SK-N-SH treated with all-trans-retinoic acid at 6 μM for 48 hours (cell line): ENCODE data around the gene FBL.

Experiments
- ATAC-seq: fragments of 200-7000 bp; cut with Tn5 transposase; 3 replicates; pipeline ENCODE4 v1.9.1; 2020; ENCODE audit warnings: mild to moderate bottlenecking, moderate library complexity
- ARNTL ChIP-seq: fragments of 450-650 bp; formaldehyde crosslinking; IDR thresholded peaks from 2 replicates; pipeline ENCODE4 v1.5.0; 2020; ENCODE audit warnings: low read depth, mild to moderate bottlenecking, moderate library complexity, borderline replicate concordance
- BACH2 ChIP-seq: fragments of 250-450 bp; sonication (Bioruptor Pico); IDR thresholded peaks from 2 replicates; pipeline ENCODE4 v1.9.0; 2021; ENCODE audit warnings: mild to moderate bottlenecking, borderline replicate concordance
- CREB5 ChIP-seq: fragments of 250-450 bp; sonication (Bioruptor Pico); IDR thresholded peaks from 2 replicates; pipeline ENCODE4 v1.5.1; 2020; ENCODE audit warnings: low read depth, mild to moderate bottlenecking, moderate library complexity
- CSDC2 ChIP-seq: fragments of 250-450 bp; sonication (Bioruptor Pico); IDR thresholded peaks from 2 replicates; pipeline ENCODE4 v1.5.0; 2020; ENCODE audit warnings: mild to moderate bottlenecking, moderate library complexity
- CSRNP3 ChIP-seq: fragments of 250-450 bp; sonication (Bioruptor Pico); IDR thresholded peaks from 2 replicates; pipeline ENCODE4 v1.5.1; 2021; ENCODE audit warnings: mild to moderate bottlenecking, moderate library complexity
- ESRRG ChIP-seq: fragments of 250-450 bp; sonication (Bioruptor Pico); IDR thresholded peaks from 2 replicates; pipeline ENCODE4 v1.6.1; 2021; ENCODE audit warnings: mild to moderate bottlenecking
- GLIS3 ChIP-seq: fragments of 250-450 bp; sonication (Bioruptor Pico); IDR thresholded peaks from 2 replicates; pipeline ENCODE4 v1.5.0; 2020; ENCODE audit warnings: mild to moderate bottlenecking, moderate library complexity
- ISL1 ChIP-seq: fragments of 250-450 bp; sonication (Bioruptor Pico); IDR thresholded peaks from 2 replicates; pipeline ENCODE4 v2.1.2; 2022; ENCODE audit warnings: mild to moderate bottlenecking, moderate library complexity
- PATZ1 ChIP-seq: fragments of 250-450 bp; sonication (Bioruptor Pico); IDR thresholded peaks from 2 replicates; pipeline ENCODE4 v1.8.0; 2020; ENCODE audit warnings: mild to moderate bottlenecking, moderate library complexity, borderline replicate concordance
- POU6F1 ChIP-seq: fragments of 250-450 bp; sonication (Bioruptor Pico); IDR thresholded peaks from 2 replicates; pipeline ENCODE4 v1.8.0; 2021; ENCODE audit warnings: low read depth, mild to moderate bottlenecking, moderate library complexity, borderline replicate concordance
- PPARA ChIP-seq: fragments of 250-450 bp; sonication (Bioruptor Pico); IDR thresholded peaks from 2 replicates; pipeline ENCODE4 v1.5.0; 2020; ENCODE audit warnings: mild to moderate bottlenecking, borderline replicate concordance
- RARB ChIP-seq: fragments of 250-450 bp; sonication (Bioruptor Pico); IDR thresholded peaks from 2 replicates; pipeline ENCODE4 v1.8.0; 2021; ENCODE audit warnings: mild to moderate bottlenecking, moderate library complexity
- SNAI2 ChIP-seq: fragments of 250-450 bp; sonication (Bioruptor Pico); IDR thresholded peaks from 2 replicates; pipeline ENCODE4 v1.5.0; 2020; ENCODE audit warnings: mild to moderate bottlenecking, moderate library complexity
- TCF4 ChIP-seq: fragments of 250-450 bp; sonication (Bioruptor Pico); IDR thresholded peaks from 2 replicates; pipeline ENCODE4 v1.8.0; 2021; ENCODE audit warnings: mild to moderate bottlenecking, moderate library complexity, borderline replicate concordance
- TSHZ2 ChIP-seq: fragments of 250-450 bp; sonication (Bioruptor Pico); IDR thresholded peaks from 2 replicates; pipeline ENCODE4 v1.5.0; 2020; ENCODE audit warnings: mild to moderate bottlenecking, moderate library complexity
- ZFP3 ChIP-seq: fragments of 250-450 bp; sonication (Bioruptor Pico); IDR thresholded peaks from 2 replicates; pipeline ENCODE4 v1.5.0; 2020; ENCODE audit warnings: mild to moderate bottlenecking, moderate library complexity
- ZFP30 ChIP-seq: fragments of 450-650 bp; formaldehyde crosslinking; IDR thresholded peaks from 2 replicates; pipeline ENCODE4 v1.5.0; 2022; ENCODE audit warnings: mild to moderate bottlenecking, moderate library complexity
- ZNF565 ChIP-seq: fragments of 450-650 bp; formaldehyde crosslinking; conservative IDR thresholded peaks from 2 replicates; pipeline ENCODE4 v1.5.0; 2020; ENCODE audit warnings: low read depth, mild to moderate bottlenecking, moderate library complexity
- ZNF70 ChIP-seq: fragments of 450-650 bp; formaldehyde crosslinking; IDR thresholded peaks from 2 replicates; pipeline ENCODE4 v1.5.0; 2020; ENCODE audit warnings: mild to moderate bottlenecking, moderate library complexity

The FBL gene

GRCh38 chr19:39796000-39796498 lies 50.1 kb downstream of the FBL start:
- no peak for ATAC-seq

GRCh38 chr19:39795001-39795400 lies 51.2 kb downstream of the FBL start:
- no peak for ATAC-seq
- TF ChIP-seq BACH2 (CRISPR knock-in tag) (no peak), ISL1 (no peak), ZFP3 (no peak), PATZ1 (CRISPR knock-in tag) (no peak), ESRRG (no peak), CSDC2 (no peak), GLIS3 (CRISPR knock-in tag) (no peak), ARNTL (CRISPR knock-in tag) (no peak), PPARA (CRISPR knock-in tag) (no peak)

More at GRCh38 chr19:39796000-39796498, 50.1 kb downstream of the FBL start:
- no peak for TF ChIP-seq CREB5 (CRISPR knock-in tag)
- no peak for TF ChIP-seq RARB
- no peak for TF ChIP-seq ZFP3
- no peak for TF ChIP-seq CSRNP3 (CRISPR knock-in tag)
- no peak for TF ChIP-seq TSHZ2 (CRISPR knock-in tag)
- TF ChIP-seq PATZ1 (CRISPR knock-in tag) = no peak
- no peak for TF ChIP-seq ZNF70 (CRISPR knock-in tag)
- no peak for TF ChIP-seq ISL1
- TF ChIP-seq TCF4 (CRISPR knock-in tag) = no peak
- no peak for TF ChIP-seq BACH2 (CRISPR knock-in tag)
- TF ChIP-seq ESRRG = no peak
- TF ChIP-seq CSDC2 = no peak

- peak; percentile 99 for ATAC-seq
- TF ChIP-seq ZNF565 (CRISPR knock-in tag) = no peak
- TF ChIP-seq CSDC2 = no peak
- no peak for TF ChIP-seq POU6F1 (CRISPR knock-in tag)
- no peak for TF ChIP-seq PATZ1 (CRISPR knock-in tag)
- TF ChIP-seq PPARA (CRISPR knock-in tag) = no peak
- TF ChIP-seq ESRRG = no peak
- TF ChIP-seq SNAI2 (CRISPR knock-in tag) = no peak
- no peak for TF ChIP-seq GLIS3 (CRISPR knock-in tag)
- TF ChIP-seq ZFP30 (CRISPR knock-in tag) = no peak
Measured at GRCh38 chr19:39792999-39793546, 53.1 kb downstream of the FBL start.
